Loucy (cell line): ENCODE results near the gene LTBR.

Experiments
- H2AFZ ChIP-seq: fragments of 200-600 bp; sonication (generic); 2 replicates; pipeline ENCODE4 v1.6.0; 2016; ENCODE audit warnings: antibody characterized with exemption, mild to moderate bottlenecking, low read length, moderate library complexity
- H3F3A ChIP-seq: fragments of 200-600 bp; 2 replicates; pipeline ENCODE4 v1.6.0; 2016; ENCODE audit warnings: antibody characterized with exemption, low read depth, mild to moderate bottlenecking
- H3K27me3 ChIP-seq: fragments of 200-600 bp; sonication (generic); 2 replicates; pipeline ENCODE4 v1.6.1; 2014; ENCODE audit warnings: low read length, mild to moderate bottlenecking; ENCODE audit not compliant: insufficient read depth, poor library complexity, severe bottlenecking
- H3K36me3 ChIP-seq: fragments of 200-600 bp; sonication (generic); 2 replicates; pipeline ENCODE4 v1.6.1; 2016; ENCODE audit warnings: low read length; ENCODE audit not compliant: insufficient read depth
- H3K4me1 ChIP-seq: fragments of 200-600 bp; sonication (generic); 2 replicates; pipeline ENCODE4 v1.5.1; 2014; ENCODE audit warnings: low read length, mild to moderate bottlenecking; ENCODE audit not compliant: insufficient read depth, poor library complexity, severe bottlenecking
- H3K4me2 ChIP-seq: fragments of 200-600 bp; sonication (generic); 2 replicates; pipeline ENCODE4 v1.6.0; 2014; ENCODE audit warnings: antibody characterized with exemption, low read length, low read depth, mild to moderate bottlenecking; ENCODE audit not compliant: poor library complexity, severe bottlenecking
- H3K4me3 ChIP-seq: fragments of 200-600 bp; sonication (generic); 2 replicates; pipeline ENCODE4 v1.5.1; 2014; ENCODE audit warnings: low read length, mild to moderate bottlenecking, mixed read lengths; ENCODE audit not compliant: poor library complexity, severe bottlenecking
- H3K79me2 ChIP-seq: fragments of 200-600 bp; sonication (generic); 2 replicates; pipeline ENCODE4 v1.6.1; 2014; ENCODE audit warnings: low read length; ENCODE audit not compliant: insufficient read depth
- H3K9ac ChIP-seq: fragments of 200-600 bp; sonication (generic); 2 replicates; pipeline ENCODE4 v1.6.0; 2014; ENCODE audit warnings: mild to moderate bottlenecking, low read depth, low read length, moderate library complexity; ENCODE audit not compliant: poor library complexity, severe bottlenecking
- H3K9me2 ChIP-seq: fragments of 200-600 bp; sonication (generic); replicated peaks from 2 replicates; pipeline ENCODE4 v1.6.1; 2016; ENCODE audit warnings: low read depth, low read length, mixed read lengths
- H3K9me3 ChIP-seq: fragments of 200-600 bp; sonication (generic); 2 replicates; pipeline ENCODE4 v1.6.1; 2014; ENCODE audit warnings: mild to moderate bottlenecking, antibody characterized with exemption, low read length, low read depth; ENCODE audit not compliant: insufficient read depth
- H4K20me1 ChIP-seq: fragments of 200-600 bp; sonication (generic); 2 replicates; pipeline ENCODE4 v1.6.0; 2014; ENCODE audit warnings: antibody characterized with exemption, low read length, mild to moderate bottlenecking; ENCODE audit not compliant: insufficient read depth, poor library complexity, severe bottlenecking
- EZH2phosphoT487 ChIP-seq: fragments of 200-600 bp; IDR thresholded peaks from 2 replicates; pipeline ENCODE4 v1.6.1; 2018; ENCODE audit warnings: antibody characterized with exemption, mild to moderate bottlenecking, moderate library complexity, borderline replicate concordance
- TF ChIP-seq, protein P1 (sequence below): fragments of 200-600 bp; sonication (generic); conservative IDR thresholded peaks from 2 replicates; pipeline ENCODE4 v1.5.1; 2014; ENCODE audit warnings: mild to moderate bottlenecking, antibody characterized with exemption, low read length

LTBR gene

DNA sequence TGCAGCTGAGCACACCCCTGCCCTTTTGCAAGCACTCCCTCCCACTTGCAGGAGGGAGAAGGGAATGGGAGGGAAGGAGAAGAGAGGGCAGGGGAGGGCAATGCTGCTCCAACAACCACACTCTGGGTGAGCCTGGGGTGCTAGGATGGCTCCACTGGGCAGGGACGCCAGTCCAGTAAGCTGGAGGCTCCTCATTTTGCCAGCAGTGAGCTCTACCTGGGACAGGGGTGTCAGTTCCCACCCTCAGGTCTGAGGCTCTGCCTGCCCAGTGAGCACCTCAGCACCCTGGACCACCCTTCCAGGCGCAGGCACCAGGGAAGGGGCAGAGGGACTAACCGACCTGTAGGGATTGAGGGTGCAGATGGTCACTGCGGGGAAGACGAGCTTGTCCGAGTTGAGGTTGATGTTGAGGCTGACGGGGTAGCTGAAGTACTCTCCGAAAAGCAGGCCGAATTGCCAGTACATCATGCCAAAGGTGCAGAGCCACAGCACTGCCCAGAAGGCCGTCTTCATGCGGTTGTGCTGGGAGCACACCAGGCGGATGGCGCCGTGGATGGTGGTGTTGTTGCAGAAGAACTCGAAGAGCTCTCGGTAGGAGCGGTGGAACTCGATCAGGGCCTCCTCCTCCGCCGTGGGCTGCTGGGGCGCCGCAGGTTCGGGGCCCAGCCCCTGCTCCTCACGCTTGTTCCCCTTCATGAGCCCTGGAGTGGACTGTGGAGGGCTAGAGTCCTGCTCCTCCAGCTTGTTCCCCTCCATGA is 9.8 kb upstream of the LTBR start:
- peaks cover 49% of the 10 kb centered on the region for H3K4me1 ChIP-seq
- no peak for TF ChIP-seq EZH2phosphoT487
- TF ChIP-seq, protein P1, sequence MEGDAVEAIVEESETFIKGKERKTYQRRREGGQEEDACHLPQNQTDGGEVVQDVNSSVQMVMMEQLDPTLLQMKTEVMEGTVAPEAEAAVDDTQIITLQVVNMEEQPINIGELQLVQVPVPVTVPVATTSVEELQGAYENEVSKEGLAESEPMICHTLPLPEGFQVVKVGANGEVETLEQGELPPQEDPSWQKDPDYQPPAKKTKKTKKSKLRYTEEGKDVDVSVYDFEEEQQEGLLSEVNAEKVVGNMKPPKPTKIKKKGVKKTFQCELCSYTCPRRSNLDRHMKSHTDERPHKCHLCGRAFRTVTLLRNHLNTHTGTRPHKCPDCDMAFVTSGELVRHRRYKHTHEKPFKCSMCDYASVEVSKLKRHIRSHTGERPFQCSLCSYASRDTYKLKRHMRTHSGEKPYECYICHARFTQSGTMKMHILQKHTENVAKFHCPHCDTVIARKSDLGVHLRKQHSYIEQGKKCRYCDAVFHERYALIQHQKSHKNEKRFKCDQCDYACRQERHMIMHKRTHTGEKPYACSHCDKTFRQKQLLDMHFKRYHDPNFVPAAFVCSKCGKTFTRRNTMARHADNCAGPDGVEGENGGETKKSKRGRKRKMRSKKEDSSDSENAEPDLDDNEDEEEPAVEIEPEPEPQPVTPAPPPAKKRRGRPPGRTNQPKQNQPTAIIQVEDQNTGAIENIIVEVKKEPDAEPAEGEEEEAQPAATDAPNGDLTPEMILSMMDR, result no peak
- H3K9me2 ChIP-seq, result no peaks in the 10 kb centered on the region
- H3F3A ChIP-seq, result no peaks in the 10 kb centered on the region
- H3K4me2 ChIP-seq, result no peak overlapping the region
- no peaks in the 10 kb centered on the region for H4K20me1 ChIP-seq
- H3K4me3 ChIP-seq, result no peak overlapping the region
- no peaks in the 10 kb centered on the region for H3K79me2 ChIP-seq
- no peaks in the 10 kb centered on the region for H3K36me3 ChIP-seq
- H2AFZ ChIP-seq, result no peak overlapping the region
- H3K27me3 ChIP-seq, result no peaks in the 10 kb centered on the region
- H3K9me3 ChIP-seq, result no peaks in the 10 kb centered on the region
- H3K9ac ChIP-seq, result no peak overlapping the region

DNA sequence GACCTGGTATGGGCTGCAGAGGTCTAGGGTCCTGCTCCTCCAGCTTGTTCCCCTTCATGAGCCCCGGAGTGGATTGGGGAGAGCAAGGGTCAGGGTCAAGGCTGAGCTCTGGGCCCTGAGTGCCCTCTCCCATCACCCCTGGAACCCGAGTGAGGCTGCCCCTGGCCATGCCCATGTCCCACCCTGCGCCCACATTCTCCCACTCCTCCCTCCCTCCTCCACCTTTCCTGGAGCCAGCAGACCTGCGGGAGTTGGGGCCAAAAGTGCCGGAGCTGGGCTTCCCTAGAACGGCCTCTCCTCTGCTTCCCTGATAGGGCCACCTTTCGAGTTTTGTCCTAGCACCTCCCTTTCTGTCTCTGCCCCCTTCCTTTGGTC is 9.2 kb upstream of the LTBR start:
- H3K9ac ChIP-seq, result no peak overlapping the region
- H3K9me2 ChIP-seq, result no peaks in the 10 kb centered on the region
- H4K20me1 ChIP-seq, result no peaks in the 10 kb centered on the region
- TF ChIP-seq EZH2phosphoT487, result no peak
- TF ChIP-seq, protein P1, result no peak
- no peak overlapping the region for H3K4me3 ChIP-seq
- no peaks in the 10 kb centered on the region for H3K27me3 ChIP-seq
- H2AFZ ChIP-seq, result no peak overlapping the region
- H3K36me3 ChIP-seq, result no peaks in the 10 kb centered on the region
- H3K4me1 ChIP-seq, result peaks cover 48% of the 10 kb centered on the region
- H3K9me3 ChIP-seq, result no peaks in the 10 kb centered on the region
- no peak overlapping the region for H3K4me2 ChIP-seq
- H3K79me2 ChIP-seq, result no peaks in the 10 kb centered on the region
- no peaks in the 10 kb centered on the region for H3F3A ChIP-seq

DNA sequence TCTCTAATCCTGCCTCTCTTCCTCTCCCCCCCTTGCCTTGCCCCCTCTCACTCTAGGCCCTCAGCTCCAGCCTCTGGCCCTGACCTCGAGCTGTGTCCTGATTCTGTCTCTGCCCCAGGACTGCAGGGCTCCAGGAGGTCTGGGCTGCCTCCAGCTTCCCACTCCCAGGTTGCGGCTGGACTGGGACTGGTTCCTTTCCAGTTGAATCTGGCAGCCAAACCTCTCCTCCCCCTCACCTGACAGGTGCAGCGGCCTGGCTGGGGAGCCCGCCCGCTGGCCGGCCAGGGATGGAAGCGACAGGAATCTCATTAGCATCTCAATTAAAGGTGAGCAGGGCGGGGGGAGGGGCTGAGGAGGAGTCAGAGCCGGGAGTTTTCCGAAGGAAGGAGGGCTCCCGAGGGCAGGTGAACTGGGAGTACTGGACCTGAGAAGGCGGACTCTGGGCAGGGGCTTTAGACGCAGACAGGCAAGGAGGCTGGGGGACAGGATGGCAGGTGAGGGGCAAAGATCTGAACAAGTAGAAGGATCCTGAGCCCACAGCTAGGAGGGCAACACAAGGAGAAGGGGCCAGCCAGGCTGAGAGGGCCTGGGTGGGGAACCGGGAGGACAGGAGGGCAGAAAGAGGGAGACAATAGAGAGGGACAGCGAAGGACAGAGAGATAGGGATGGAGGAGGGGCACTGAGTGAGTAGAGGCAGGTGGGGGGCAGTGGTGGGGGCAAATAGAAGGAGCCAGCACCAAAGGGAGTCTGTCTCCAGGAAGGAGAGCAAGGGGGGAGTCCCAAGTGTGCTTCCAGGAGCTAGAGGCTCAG is 8.5 kb upstream of the LTBR start, which contains the start of gene SCNN1A:
TSS of gene SCNN1A (minus strand) at position 295 of the 810 bp plus-strand sequence. CDS start 780 bp downstream, outside the sequence.
- no peaks in the 10 kb centered on the region for H3K36me3 ChIP-seq
- TF ChIP-seq, protein P1, result no peak
- no peak for TF ChIP-seq EZH2phosphoT487
- no peaks in the 10 kb centered on the region for H3K27me3 ChIP-seq
- H3K9me2 ChIP-seq, result no peaks in the 10 kb centered on the region
- no peak within 1 kb of the TSS for H3K4me3 ChIP-seq
- H3K4me2 ChIP-seq, result no peak within 1 kb of the TSS
- peak within 1 kb of the TSS; percentile 41 for H3K9ac ChIP-seq
- no peaks in the 10 kb centered on the region for H3K9me3 ChIP-seq
- H2AFZ ChIP-seq, result no peak within 1 kb of the TSS; the same call in 1 of the 2 replicates
- no peaks in the 10 kb centered on the region for H3K79me2 ChIP-seq
- H3F3A ChIP-seq, result no peaks in the 10 kb centered on the region
- H4K20me1 ChIP-seq, result no peaks in the 10 kb centered on the region
- H3K4me1 ChIP-seq, result peaks cover 46% of the 10 kb centered on the region
